GM18861 (cell line): ENCODE data around the gene GFOD1.
"Not testable (repeated sequence)": the region's sequence is repeated elsewhere in the genome, so short reads cannot be mapped to it uniquely, and the experiment has no call there.

ENCODE experiments used
- ATAC-seq: cut with Tn5 transposase; IDR thresholded peaks from one replicate; pipeline ENCODE4 v1.9.1; 2021; ENCODE audit not compliant: unreplicated experiment

GFOD1 gene

DNA sequence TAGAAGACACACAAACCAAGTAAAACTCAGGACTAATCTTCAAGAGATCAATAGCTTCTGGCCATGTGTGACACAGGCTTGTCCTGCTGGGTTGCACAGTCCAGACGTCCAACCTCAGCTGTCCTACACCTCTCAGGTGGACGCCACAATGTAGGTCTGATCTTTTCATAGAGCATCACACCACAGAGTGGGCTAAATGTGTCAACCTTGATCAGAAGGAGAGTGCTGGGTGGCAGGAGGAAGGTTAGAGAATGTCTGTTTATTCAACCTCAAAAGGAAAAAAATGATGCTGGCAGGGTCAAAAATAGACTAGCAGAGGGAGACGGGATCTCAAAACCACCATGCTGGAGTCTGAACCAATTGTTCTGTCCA is 41.7 kb downstream of the GFOD1 start:
- ATAC-seq, result no peak

DNA sequence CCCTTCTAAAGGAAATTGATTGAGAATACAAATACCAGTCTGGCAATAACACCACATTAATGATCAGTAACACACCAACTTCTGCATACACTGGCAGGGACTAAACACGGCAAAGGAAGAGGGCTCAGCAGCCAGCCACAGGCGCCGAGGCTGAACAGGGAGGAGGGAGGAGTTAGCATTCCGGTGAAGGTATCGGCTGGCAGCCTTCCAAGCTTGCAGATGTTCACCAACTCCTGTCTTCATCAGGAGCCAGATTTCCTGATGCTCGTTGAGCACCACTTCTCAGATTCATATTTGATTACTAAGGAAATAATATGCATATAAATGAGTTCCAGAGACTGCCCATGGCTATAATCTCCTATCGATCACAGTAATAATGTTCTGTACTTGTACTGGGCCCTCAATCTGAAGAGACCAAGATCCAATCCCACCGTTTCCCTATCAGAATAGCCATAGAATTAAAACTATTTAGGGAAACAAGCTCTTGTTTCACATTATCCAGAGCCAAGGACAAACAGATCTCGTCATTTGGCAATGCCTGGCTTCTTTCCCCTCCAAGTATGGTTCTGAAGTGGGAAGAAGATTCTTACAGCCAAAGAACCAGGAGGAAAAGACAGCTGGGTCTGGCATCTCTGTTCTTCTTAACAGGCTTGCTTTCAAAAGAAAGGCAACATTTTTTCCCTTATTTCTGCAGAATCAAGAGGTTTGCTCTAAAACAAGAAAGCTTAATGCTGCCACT is 42.2 kb downstream of the GFOD1 start:
- peak; percentile 53 for ATAC-seq

DNA sequence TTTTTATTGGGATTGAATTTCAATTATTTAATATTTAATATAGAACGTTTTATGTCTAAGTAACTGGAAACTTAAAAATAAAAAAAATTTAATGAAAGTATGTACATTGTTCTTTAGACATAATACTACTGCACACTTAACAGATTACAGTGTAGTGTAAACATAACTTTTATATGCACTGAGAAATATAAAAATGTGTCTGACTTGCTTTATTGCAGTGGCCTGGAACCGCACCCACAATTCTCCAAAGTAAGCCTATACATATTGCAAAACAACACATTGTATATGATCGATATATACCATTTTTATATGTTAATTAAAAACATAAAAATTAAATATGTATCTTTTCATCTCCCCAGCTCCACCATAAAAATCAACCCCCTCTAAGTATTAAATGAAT is 42.8 kb downstream of the GFOD1 start:
- ATAC-seq, result no peak

DNA sequence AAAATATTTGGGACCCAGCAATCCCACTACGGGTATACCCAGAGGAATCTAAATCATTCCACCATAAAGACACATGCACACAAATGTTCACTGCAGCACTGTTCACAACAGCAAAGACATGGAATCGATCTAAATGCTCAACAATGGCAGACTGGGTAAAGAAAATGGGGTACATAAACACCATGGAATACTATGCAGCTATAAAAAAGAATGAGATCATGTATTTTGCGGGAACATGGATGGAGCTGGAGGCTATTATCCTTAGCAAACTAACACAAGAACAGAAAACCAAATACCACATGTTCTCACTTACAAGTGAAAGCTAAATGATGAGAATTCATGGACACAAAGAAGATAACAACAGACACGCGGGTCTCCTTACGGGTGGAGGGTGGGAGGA is 43.4 kb downstream of the GFOD1 start:
- not testable (repeated sequence) for ATAC-seq

DNA sequence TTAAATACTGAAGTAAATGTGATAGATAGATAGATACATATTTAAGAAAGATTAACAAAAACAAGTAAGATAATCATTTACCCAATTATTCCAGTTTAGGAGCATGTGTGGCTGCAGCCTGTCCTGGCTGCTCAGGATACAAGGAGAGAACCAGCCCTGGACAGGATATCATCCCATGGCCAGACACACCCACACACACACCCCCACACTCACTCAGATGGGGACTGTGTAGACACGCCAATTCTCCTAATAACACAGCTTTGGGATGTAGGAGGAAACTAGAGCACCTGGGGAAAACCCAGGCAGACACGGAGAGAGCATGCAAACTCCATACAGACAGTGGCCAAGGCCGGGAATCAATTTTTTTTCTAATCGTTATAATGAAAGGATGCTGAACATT is 45.6 kb downstream of the GFOD1 start:
- no peak for ATAC-seq

DNA sequence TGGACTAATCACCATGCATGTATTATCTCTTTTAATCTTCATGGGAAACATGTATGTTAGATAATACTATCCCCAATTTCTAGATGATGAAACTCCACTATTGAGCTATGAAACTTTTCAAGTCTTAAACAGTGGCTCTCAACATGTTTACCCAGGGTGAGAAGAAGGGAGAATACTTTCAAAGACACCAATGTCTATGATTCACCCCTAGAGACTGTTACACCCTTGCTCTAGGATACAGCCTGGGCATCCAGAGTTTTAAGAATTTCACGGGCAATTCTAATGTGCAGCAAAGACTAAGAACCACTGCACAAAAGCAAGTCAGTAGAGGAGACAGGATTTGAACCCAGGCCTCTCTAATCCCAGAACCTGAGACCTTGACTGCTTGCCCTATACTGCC is 47.8 kb downstream of the GFOD1 start:
- ATAC-seq, result no peak

DNA sequence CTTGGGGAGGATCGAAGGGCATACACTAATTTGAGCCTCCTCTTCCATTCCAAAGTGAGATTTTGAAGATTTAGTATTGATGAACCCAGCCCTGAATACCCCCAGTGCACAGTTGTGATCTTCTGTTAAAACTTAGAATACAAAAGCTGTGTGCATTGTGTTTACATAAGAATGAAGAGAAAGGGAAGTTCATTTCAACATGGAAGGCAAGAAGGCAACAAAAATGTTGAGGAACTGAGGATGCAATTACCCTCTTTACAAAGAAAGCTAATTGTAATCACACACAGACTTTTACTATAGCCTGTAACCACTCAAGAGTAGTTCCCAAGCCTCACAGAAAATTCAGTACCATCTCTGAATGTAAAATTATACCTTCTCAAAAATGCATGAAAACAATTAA is 49.3 kb downstream of the GFOD1 start:
- no peak for ATAC-seq

DNA sequence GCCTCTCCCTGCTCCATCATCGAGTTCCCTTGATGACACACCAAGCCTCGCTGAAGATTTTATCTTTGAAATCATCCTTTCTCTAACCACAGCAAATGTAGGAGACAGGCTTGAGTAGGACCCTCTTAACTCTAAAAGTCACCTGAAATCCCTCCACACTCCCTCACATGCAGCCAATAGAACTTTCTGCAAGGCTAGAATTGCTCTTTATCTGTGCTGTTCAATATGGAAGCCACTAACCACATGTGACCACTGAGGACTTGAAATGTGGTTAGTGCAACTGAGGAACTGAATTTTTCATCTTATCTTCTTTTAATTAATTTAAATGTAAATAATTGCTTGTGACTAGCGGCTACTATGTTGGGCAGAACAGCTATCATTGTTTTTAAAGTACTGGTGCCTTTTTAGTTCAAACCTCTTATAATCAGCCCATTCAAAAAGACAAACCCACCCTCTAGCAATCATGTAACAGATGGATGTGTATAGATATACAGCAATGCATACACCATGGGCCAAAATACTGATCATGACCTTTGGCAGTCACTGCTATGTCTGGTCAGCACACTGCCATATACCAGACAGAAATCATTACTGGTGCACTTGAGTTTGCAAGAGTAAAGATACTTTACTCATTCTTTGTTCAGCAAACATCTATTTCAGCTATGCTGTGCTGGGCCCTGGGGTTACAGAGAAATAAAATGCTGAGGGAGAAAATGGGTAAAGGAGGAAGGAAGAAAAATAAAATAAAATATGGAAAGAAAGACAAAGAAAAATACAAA is 50.0 kb downstream of the GFOD1 start:
- no peak for ATAC-seq

DNA sequence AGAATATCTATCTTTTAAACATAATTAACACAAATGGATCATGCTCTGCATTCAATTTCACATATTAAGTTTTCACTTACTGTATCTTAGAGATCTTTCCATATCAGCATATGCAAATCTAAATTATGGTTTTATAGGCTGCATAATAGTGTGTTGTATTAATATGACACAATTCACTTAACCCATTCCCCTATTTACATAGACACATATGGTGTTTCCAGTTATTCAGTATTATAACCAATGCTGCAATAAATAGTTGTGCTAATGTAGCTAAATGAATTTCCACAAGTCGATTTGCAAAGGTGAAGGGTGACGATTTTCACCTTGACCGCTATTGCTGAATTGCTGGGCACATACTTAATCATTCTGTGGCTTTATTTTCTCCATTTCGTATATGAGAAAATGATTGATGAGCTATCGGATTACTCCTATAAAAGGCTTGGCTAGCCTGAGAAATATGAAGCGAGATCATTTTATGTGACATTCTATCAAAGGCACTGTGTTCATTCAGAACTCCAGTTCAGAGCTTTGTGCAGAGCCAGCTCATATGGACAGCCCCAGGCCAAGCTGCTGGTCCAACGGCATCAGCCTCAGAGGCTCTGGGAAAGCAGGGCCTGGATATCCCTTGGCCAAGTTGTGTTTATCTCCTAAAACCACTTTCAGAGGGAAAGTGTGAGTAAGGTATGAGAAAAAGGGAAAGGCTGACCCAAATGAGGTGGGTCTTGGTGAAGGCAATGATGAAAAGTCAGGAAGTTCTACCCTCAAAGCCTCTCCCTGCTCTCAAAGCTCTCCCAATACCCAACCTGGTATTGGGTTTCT is 50.8 kb downstream of the GFOD1 start:
- no peak for ATAC-seq

DNA sequence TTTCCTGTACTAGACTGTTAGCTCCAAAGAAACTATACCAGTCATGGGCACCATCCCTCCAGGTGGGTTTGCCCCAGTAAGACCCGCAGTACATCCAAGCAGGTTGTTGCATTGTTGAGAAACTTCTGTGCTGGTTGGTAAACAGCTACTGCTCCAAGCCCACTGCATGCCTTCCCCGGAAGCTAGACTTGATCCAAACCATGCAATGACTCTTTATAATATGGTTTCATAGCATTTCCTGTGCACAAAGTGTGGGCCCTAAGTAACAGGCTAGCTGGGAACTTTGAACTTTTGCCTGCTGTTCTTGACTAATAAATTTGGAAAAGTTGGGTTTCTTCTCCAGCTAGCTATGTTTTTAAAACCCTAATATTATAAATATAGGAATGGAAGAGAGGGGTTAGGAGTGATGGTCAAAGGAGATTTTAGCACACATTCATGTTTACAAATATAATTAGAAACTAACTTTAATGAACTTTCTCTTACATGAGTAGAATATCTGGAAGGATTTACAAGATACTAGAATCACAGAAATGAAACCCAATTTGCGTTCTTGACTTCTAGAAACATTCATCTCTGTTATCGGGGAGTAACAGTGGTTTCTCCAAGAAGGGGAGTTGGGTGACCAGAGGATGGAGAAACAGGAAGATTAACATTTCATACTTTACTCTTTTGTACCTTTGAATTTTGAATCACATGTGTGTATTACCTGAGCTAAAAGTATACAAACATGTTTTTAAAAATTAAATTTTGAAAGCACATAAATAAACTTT is 51.7 kb downstream of the GFOD1 start:
- ATAC-seq, result no peak

DNA sequence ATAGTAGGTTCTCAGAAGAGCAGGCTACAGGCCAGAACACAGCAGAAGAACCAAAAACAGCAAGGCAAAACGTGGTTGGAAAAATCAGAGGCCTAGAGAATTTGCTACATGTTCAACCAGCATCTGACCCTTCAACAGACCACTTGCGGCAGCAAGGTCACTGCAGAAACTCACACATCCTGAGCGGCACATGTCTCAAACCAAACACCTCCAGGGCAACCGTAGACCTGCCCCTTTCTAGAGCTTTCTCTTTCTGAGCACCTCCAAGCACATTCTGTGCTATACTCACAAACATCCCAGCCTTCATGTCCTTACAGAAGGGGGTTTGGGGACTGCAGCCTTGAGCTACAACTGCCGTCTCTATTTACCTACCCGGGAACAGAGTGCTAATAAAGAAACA is 52.6 kb downstream of the GFOD1 start:
- ATAC-seq, result no peak

DNA sequence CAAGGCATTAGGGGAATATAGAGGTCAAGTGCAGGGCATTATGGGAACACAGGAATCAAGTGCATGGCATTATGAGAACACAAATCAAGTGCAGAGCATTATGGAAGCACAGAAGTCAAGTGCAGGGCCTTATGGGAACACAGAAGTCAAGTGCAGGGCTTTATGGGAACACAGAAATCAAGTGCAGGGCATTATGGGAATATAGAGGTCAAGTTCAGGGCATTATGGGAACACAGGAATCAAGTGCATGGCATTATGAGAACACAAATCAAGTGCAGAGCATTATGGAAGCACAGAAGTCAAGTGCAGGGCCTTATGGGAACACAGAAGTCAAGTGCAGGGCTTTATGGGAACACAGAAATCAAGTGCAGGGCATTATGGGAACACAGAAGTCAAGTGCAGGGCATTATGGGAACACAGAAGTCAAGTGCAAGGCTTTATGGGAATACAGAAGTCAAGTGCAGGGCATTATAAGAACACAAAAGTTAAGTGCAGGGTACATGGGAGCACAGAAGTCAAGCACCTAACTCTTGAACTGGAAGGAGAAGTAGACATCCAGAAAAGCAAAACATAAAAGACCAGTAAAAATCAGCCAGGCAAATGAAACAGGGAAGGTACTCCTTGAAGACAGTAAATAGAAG is 53.1 kb downstream of the GFOD1 start:
- ATAC-seq, result not testable (repeated sequence)

DNA sequence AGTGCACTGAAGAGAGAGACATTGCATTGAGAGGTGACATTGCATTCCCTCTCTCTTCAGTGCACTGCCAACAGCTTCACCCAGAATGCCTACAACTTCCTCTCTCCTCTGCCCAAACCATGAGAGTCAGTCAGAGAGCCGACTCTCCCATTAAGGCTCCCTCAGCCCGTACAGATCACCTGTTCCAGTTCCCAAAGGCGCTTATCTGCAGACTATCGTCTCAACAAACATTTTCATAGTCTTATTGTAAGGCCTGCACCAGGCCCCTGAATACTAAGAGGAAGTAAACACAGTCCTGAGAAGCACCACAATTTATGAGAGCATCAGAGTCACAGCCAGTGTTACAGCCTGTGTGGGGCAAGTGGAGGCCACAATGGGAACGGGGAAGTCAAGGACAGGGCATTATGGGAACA is 53.7 kb downstream of the GFOD1 start:
- no peak for ATAC-seq

DNA sequence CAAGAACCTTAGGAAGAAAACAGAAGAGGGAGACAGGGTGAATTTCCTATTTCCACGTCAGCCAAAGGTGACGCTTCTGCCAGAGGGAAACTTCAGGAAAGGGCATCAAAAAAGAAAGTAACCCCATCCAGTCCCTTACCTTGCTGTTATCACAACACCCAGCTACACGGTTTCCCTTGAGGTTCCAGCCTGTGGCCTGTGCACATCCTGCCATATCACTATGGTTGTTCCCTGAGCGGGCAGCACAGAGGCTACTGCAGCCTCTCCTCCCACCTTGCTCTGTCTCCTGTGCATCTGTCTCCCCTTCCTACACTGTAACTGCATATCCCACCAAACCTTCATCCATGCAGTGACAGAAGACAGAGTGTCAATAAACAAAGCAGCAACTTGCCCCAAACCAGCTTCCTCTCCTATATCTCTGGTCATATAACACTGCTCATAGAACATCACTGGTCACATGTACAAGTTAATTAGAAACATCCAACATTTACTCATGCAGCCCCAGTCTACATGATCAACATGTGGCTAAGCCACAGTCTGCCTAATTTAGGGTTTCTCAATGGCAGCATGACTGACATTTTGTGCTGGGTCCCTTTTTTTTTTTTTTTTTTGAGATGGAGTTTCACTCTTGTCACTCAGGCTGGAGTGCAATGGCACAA is 54.7 kb downstream of the GFOD1 start:
- no peak for ATAC-seq

DNA sequence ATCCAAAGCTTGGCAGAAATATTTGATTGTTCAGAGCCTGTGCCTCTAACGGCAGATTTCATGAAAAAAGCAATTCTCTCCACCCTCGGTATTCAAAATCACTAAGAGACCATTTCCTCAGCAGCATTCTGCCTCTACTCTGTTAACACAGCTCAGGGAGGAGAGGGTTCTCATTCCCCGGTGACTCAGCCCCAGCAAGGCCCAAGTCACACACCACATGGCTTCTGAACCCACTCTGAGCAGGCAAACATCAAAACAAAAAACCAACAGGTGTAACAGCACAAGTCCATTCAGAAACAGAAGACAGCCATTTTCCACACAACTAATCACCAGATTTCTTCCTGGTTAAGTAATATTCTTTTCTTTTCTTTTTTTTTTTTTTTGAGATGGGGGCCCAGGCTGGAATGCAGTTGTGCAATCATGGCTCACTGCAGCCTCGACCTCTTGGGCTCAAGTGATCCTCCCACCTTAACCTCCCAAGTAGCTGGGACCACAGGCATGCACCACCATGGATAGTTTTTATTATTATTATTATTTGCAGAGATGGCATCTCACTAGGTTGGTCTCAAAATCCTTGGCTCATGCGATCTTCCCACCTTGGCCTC is 55.4 kb downstream of the GFOD1 start:
- ATAC-seq, result no peak

DNA sequence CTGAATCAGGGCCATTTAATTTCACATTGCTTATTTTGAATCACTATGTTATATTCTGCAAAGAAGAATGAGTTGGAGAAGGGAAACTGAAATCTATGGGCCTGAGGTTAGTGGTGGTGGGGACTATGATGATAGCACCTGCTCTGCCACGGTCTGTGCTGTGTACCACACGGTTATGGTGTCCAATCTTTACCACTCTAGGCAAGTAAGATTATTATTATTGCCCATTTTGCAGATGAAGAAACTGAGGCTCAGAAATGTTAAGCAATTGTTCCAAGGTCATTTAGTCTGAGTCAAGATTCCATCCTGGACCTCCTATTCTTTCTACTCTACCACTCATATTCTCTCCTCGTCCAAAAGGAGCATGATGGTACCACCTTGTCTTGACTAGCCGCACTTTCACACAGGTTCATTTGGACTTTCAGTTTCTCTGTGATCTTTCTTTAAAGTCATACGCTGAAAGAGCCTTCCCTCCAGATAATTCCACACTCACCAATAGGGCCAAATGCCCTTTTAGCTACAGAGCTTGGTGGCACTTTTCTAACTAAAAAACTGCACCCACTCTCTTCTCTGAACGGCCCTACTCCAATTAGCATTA is 56.2 kb downstream of the GFOD1 start:
- no peak for ATAC-seq

DNA sequence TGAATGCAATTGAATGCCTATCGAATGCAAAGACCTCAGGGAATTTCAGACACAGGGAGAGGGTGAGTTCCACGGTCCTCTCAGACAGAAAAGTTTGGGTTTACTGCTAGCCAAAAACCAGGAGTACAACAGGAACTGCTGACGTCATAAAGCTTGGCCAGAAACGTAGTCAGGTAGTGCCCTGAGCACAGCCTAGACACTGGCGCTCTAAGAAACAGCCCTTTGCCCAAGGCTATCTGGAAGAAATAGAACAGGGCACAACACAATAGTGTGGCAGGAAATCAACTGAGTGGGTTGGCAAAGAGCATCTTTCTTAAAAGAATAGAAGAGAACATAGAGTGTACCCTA is 58.0 kb downstream of the GFOD1 start:
- no peak for ATAC-seq

DNA sequence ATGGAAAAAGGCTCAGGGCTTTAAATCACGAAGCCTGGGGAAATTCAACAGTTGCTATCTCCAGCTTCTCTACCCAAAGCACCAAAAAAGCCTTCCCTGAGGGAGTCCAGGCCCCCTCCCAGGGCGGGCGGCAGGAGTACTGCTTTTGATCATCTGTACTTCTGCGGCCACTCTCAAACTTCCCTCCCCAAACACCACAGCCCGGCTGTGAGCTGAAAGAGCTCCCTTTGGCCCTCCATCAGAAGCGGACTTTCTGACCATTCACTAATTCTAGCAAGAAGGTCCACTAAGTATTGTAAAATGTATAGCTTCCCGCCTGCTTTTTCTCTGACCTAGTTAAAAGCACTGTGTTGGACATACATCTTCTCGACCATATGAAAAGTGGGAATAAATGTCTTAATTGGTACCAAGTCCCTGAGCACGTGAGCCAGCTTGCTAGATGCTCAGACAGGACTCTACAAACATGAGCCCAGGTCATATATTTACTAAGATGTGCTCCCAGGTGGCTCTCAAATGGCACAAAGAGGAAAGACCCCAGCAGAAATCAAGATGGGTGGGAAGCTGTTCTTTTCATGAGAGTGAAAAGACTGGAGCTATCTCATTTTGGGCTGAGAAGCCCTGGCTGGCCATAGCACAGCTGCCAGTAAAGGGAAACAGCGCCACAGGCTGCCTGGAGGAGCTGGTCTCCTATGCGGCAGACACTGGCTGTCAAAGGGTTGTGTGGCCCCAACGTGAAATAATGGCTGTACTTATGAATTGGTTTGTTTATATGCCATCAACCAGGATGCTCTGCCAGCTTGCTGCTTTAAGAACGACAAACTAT is 58.6 kb downstream of the GFOD1 start:
- ATAC-seq, result peak; percentile 11
